Panc1 (cell line): Measurements from ENCODE around the gene INMT. TPM values are rescaled to one million over a fixed set of nuclear protein-coding genes. Genes with fewer than 3 reads are reported as not detected.

Experiments
- ATAC-seq: fragments of 200-7000 bp; cut with Tn5 transposase; 2 replicates; pipeline ENCODE4 v1.9.1; 2020; ENCODE audit warnings: mild to moderate bottlenecking, moderate library complexity
- BruUV-seq: library from RNA; stranded (reverse); fragments of 400-500 nt; replicated peaks from 2 replicates; lab custom pipeline; 2021; lab: Mats Ljungman, UMichigan
- CTCF ChIA-PET: fragments of 300-600 bp; sonication (Branson Sonifier 250); formaldehyde crosslinking; loops from one replicate; lab custom pipeline; 2022; ENCODE audit warnings: antibody characterized with exemption; lab: Charles Lee
- POLR2A ChIA-PET: fragments of 300-600 bp; sonication (Branson Sonifier 250); formaldehyde crosslinking; loops from one replicate; lab custom pipeline; 2022; ENCODE audit warnings: antibody characterized with exemption; lab: Charles Lee
- DNase-seq: peaks from one replicate; pipeline ENCODE4 v3.0.0-alpha.2; 2010; ENCODE audit warnings: low read depth, low spot score
- H3K27ac ChIP-seq: 2 replicates; pipeline ENCODE4 v1.5.1; 2011; ENCODE audit warnings: mild to moderate bottlenecking, low read length, inconsistent platforms
- H3K27me3 ChIP-seq: fragments of 200-500 bp; sonication (Bioruptor generic); 2 replicates; pipeline ENCODE4 v1.6.0; 2014; ENCODE audit warnings: low read length, inconsistent platforms; ENCODE audit not compliant: control insufficient read depth, insufficient read depth
- H3K36me3 ChIP-seq: fragments of 200-500 bp; sonication (Bioruptor generic); 2 replicates; pipeline ENCODE4 v1.5.1; 2014; ENCODE audit warnings: inconsistent platforms, mild to moderate bottlenecking, low read length, moderate library complexity; ENCODE audit not compliant: control insufficient read depth, insufficient read depth
- H3K4me1 ChIP-seq: 2 replicates; pipeline ENCODE4 v1.5.1; 2011; ENCODE audit warnings: inconsistent platforms, mild to moderate bottlenecking, low read length, moderate library complexity; ENCODE audit not compliant: control insufficient read depth, insufficient read depth
- H3K4me3 ChIP-seq, 2 experiments: 2 replicates each; pipeline ENCODE4 v1.5.1; 2011 to 2012; ENCODE audit warnings: low read depth in 2 of 2, low read length in 2 of 2, mild to moderate bottlenecking in 2 of 2, inconsistent platforms in 1 of 2, moderate library complexity in 1 of 2
- H3K9me3 ChIP-seq: fragments of 200-500 bp; sonication (Bioruptor generic); 2 replicates; pipeline ENCODE4 v1.5.1; 2014; ENCODE audit warnings: low read depth, mild to moderate bottlenecking, inconsistent platforms, low read length, moderate library complexity; ENCODE audit not compliant: control insufficient read depth, insufficient read depth
- POLR2AphosphoS5 ChIP-seq: IDR thresholded peaks from 2 replicates; pipeline ENCODE4 v1.6.1; 2012; ENCODE audit warnings: mild to moderate bottlenecking, low read depth, low read length, moderate library complexity
- SIN3A ChIP-seq: IDR thresholded peaks from 2 replicates; pipeline ENCODE4 v1.6.1; 2012; ENCODE audit warnings: low read depth, mild to moderate bottlenecking, low read length, moderate library complexity, borderline replicate concordance; ENCODE audit not compliant: insufficient read depth
- TCF7L2 ChIP-seq: IDR thresholded peaks from 2 replicates; pipeline ENCODE4 v1.6.1; 2011; ENCODE audit warnings: mild to moderate bottlenecking, low read depth, low read length, inconsistent platforms
- in situ Hi-C: cut with HindIII; loops from 2 replicates; pipeline ENCODE4 v1.10.0; 2016; ENCODE audit warnings: low sequenced_read_pairs, low pct_unique_long_range_greater_than_20kb
- intact Hi-C: fragments of 100-400 bp; cut with micrococcal nuclease; formaldehyde crosslinking; loops from one replicate; pipeline ENCODE4 v1.10.0; 2022; ENCODE audit not compliant: unreplicated experiment
- total RNA-seq: library from RNA; stranded (reverse); gene quantifications from one replicate; pipeline ENCODE4 v1.2.1, GENCODE V29; 2021; ENCODE audit not compliant: unreplicated experiment
- TF ChIP-seq, protein P1 (sequence below): fragments of 450-650 bp; IDR thresholded peaks from 2 replicates; pipeline ENCODE4 v1.5.1; 2017; ENCODE audit warnings: mild to moderate bottlenecking
- TF ChIP-seq, protein P2 (sequence below), 2 experiments: IDR thresholded peaks; 2 replicates each; pipeline ENCODE4 v1.6.1; 2011 to 2012; ENCODE audit warnings: low read depth in 2 of 2, control low read depth in 1 of 2, low read length in 1 of 2, mild to moderate bottlenecking in 1 of 2, moderate library complexity in 1 of 2; ENCODE audit not compliant: insufficient read depth in 1 of 2

The INMT gene
- total RNA-seq, 1 experiment from 2014 or later = 0.13 TPM

DNA sequence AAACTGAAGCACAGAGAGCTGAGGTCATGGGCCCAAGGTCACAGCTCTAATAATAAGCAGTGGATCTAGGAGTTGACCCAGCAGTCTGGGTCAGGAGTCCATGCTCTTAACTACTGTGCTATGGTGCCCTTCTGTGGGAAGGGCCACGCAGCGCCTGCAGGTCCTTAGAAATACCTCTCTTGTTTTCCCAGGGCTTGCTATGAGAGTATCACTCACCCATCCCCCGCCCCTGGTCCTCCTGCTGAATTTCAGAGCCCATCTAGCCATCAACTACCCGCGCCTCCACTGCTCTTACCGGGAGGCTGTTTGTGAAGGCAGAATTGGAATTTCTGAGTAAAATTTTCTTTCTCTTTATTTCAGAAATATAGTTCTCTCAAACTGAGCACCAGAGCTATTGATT lies 42.4 kb upstream of the INMT start:
- no peak overlapping the region for H3K27ac ChIP-seq
- DNase-seq (no peak), ATAC-seq (no peak)
- no peaks in the 10 kb centered on the region for H3K9me3 ChIP-seq
- in situ Hi-C loops = no loop called here
- no peaks in the 10 kb centered on the region for H3K36me3 ChIP-seq
- intact Hi-C loops = no loop called here
- no peak for TF ChIP-seq TCF7L2
- no peak for TF ChIP-seq POLR2AphosphoS5
- TF ChIP-seq, protein P1, sequence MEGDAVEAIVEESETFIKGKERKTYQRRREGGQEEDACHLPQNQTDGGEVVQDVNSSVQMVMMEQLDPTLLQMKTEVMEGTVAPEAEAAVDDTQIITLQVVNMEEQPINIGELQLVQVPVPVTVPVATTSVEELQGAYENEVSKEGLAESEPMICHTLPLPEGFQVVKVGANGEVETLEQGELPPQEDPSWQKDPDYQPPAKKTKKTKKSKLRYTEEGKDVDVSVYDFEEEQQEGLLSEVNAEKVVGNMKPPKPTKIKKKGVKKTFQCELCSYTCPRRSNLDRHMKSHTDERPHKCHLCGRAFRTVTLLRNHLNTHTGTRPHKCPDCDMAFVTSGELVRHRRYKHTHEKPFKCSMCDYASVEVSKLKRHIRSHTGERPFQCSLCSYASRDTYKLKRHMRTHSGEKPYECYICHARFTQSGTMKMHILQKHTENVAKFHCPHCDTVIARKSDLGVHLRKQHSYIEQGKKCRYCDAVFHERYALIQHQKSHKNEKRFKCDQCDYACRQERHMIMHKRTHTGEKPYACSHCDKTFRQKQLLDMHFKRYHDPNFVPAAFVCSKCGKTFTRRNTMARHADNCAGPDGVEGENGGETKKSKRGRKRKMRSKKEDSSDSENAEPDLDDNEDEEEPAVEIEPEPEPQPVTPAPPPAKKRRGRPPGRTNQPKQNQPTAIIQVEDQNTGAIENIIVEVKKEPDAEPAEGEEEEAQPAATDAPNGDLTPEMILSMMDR = no peak
- TF ChIP-seq, protein P2, sequence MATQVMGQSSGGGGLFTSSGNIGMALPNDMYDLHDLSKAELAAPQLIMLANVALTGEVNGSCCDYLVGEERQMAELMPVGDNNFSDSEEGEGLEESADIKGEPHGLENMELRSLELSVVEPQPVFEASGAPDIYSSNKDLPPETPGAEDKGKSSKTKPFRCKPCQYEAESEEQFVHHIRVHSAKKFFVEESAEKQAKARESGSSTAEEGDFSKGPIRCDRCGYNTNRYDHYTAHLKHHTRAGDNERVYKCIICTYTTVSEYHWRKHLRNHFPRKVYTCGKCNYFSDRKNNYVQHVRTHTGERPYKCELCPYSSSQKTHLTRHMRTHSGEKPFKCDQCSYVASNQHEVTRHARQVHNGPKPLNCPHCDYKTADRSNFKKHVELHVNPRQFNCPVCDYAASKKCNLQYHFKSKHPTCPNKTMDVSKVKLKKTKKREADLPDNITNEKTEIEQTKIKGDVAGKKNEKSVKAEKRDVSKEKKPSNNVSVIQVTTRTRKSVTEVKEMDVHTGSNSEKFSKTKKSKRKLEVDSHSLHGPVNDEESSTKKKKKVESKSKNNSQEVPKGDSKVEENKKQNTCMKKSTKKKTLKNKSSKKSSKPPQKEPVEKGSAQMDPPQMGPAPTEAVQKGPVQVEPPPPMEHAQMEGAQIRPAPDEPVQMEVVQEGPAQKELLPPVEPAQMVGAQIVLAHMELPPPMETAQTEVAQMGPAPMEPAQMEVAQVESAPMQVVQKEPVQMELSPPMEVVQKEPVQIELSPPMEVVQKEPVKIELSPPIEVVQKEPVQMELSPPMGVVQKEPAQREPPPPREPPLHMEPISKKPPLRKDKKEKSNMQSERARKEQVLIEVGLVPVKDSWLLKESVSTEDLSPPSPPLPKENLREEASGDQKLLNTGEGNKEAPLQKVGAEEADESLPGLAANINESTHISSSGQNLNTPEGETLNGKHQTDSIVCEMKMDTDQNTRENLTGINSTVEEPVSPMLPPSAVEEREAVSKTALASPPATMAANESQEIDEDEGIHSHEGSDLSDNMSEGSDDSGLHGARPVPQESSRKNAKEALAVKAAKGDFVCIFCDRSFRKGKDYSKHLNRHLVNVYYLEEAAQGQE (IDR thresholded peaks at IDR 0.05; ENCODE audit: insufficient read depth in 1 of 2, low read depth in 2 of 2, low read length in 1 of 2) = no peak
- no peak for TF ChIP-seq SIN3A
- no TSS peak for BruUV-seq
- H3K4me3 ChIP-seq = no peak overlapping the region
- CTCF ChIA-PET = no interaction called here
- H3K27me3 ChIP-seq = peaks cover 2% of the 10 kb centered on the region; the same call in 1 of the 2 replicates
- no peaks in the 10 kb centered on the region for H3K4me1 ChIP-seq
- POLR2A ChIA-PET = interaction anchor here (0.5 kb wide), 1 partner anchor 280 kb away, joined by 8 read pairs; no protein-coding TSS in a partner anchor

DNA sequence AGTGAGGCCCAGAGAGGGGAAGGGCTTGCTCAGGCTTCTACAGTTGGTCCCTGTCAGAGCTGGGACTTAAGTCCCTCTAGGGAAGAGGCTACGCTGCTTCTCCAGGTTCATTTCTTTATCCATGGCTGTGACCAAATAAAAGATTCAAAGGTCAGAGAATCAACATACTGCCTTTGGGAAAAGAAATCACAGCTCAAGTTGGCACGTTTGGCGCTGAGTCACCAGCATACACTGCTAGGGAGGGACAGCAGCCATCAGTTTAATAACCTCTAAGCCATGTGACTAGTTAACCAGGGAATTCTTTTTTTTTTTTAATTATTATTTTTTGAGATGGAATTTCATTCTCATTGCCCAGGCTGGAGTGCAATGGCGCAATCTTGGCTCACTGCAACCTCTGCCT lies 41.3 kb upstream of the INMT start:
- Histone ChIP-seq H3K36me3 (no peaks in the 10 kb centered on the region), H3K4me3 (no peak overlapping the region), H3K9me3 (no peaks in the 10 kb centered on the region), H3K4me1 (no peaks in the 10 kb centered on the region), H3K27ac (no peak overlapping the region), H3K27me3 (peaks cover 2% of the 10 kb centered on the region; the same call in 1 of the 2 replicates)
- no TSS peak for BruUV-seq
- in situ Hi-C loops (no loop called here), intact Hi-C loops (no loop called here)
- no peak for ATAC-seq
- CTCF ChIA-PET = no interaction called here
- TF ChIP-seq POLR2AphosphoS5 (no peak), SIN3A (no peak), TCF7L2 (no peak)
- TF ChIP-seq, protein P1 = no peak
- TF ChIP-seq, protein P2 (IDR thresholded peaks at IDR 0.05; ENCODE audit: insufficient read depth in 1 of 2, low read depth in 2 of 2, low read length in 1 of 2) = no peak
- no peak for DNase-seq
- POLR2A ChIA-PET = no interaction called here
